ENCODE data around the gene OTUD6A. TPM values are rescaled to one million over a fixed set of nuclear protein-coding genes. Genes with fewer than 3 reads are reported as not detected.

The OTUD6A gene
- not detected in 2 replicates for total RNA-seq

GRCh38 chrX:70062076-70062475, at the start of gene OTUD6A:
OTUD6A (plus strand) TSS chrX:70062457; CDS start chrX:70062525, 68 bp downstream.

DNA sequence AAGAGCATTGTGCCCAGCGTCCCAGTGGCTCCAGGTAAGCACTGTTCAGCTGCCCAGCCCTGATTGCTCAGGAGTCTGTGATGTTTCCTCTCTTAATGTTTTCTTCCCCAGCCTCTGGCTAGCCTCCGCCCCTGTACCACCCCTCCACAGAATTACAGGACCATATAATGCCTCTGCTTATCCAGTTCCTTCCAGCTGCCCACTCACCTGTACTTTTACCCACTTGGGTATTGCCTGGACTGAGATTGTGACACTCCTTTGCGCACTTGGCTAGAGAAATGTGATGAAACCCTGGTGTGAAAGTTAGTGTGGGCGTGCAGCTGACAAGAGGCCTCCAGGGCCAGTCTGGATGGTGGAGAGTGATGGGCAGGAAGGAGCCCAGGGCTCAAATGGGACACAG, 12.3 kb upstream of the OTUD6A start, which contains the start of gene AWAT2:
Gene AWAT2, minus strand, starts transcription at position 14 of the 400 bp plus-strand sequence. Its CDS starts 6 bp downstream, at position 8.

Small RNAs within 50 kb of the gene (small RNA-seq; reads per million reads assigned to genes)
- gene MIR676 = 0.28 reads per million

Other genes starting within 250 kb of the OTUD6A start
- 0.07 and 0.13 TPM in 2 replicates for gene AWAT2, start 12.5 kb upstream of the OTUD6A start, total RNA-seq
- 56.7 and 77.5 TPM in 2 replicates for gene IGBP1, start 71.0 kb downstream of the OTUD6A start, total RNA-seq
- not detected in 2 replicates for gene DGAT2L6, start 115.0 kb downstream of the OTUD6A start, total RNA-seq
- not detected in 2 replicates for gene AWAT1, start 172.2 kb downstream of the OTUD6A start, total RNA-seq
- 0.13 TPM in 1 of 2 replicates, not detected in the other for gene P2RY4, start 197.7 kb downstream of the OTUD6A start, total RNA-seq
- not detected in 2 replicates for gene ARR3, start 205.9 kb downstream of the OTUD6A start, total RNA-seq
- not detected in 2 replicates for gene RAB41, start 219.7 kb downstream of the OTUD6A start, total RNA-seq
- 43.0 and 44.9 TPM in 2 replicates for gene PDZD11, start 227.5 kb downstream of the OTUD6A start, total RNA-seq
- 31.4 and 39.1 TPM in 2 replicates for gene KIF4A, start 227.6 kb downstream of the OTUD6A start, total RNA-seq

Data from thoracic aorta endothelial cell (primary cell).